Prostate gland (tissue), 2 donors: ENCODE results near the gene TCF4.

Experiments
- POLR2A ChIP-seq: fragments of 450-650 bp; IDR thresholded peaks from one replicate; pipeline ENCODE4 v1.6.1; 2016; ENCODE audit warnings: antibody characterized with exemption, mild to moderate bottlenecking
- POLR2AphosphoS5 ChIP-seq: sonication (generic); formaldehyde crosslinking; IDR thresholded peaks from one replicate; pipeline ENCODE4 v1.6.1; 2017; ENCODE audit warnings: antibody characterized with exemption
- TF ChIP-seq, protein P1 (sequence below), 4 experiments: fragments of 200-600 bp in 2 of 4; fragments of 450-650 bp in 2 of 4; sonication (generic) in 2 of 4; IDR thresholded peaks; 1 replicate in 3 of 4; 2 replicates in 1 of 4; pipeline ENCODE4 v1.5.1; 2016 to 2019; ENCODE audit warnings: antibody characterized with exemption in 4 of 4, mild to moderate bottlenecking in 2 of 4, moderate library complexity in 2 of 4

DNA sequence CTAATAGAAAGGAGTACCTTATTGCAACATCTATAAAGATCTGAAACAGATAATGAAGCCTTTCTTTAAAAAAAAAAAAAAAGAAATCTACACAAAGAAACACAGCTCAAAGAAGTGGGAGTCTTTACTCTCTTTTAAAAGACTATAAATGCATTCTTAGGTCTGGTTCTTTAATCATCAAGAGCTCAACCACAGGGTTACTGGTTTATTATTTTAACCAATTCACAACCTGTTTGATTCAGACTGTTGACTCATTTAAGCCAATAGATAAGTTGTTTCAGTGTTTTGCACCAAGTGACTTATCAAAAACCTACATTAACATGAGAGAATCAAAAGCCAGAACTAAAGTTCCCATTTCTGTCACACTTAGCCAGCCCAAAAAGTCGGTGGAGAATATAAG is 93.1 kb downstream of the TCF4 start:
- TF ChIP-seq, protein P1, sequence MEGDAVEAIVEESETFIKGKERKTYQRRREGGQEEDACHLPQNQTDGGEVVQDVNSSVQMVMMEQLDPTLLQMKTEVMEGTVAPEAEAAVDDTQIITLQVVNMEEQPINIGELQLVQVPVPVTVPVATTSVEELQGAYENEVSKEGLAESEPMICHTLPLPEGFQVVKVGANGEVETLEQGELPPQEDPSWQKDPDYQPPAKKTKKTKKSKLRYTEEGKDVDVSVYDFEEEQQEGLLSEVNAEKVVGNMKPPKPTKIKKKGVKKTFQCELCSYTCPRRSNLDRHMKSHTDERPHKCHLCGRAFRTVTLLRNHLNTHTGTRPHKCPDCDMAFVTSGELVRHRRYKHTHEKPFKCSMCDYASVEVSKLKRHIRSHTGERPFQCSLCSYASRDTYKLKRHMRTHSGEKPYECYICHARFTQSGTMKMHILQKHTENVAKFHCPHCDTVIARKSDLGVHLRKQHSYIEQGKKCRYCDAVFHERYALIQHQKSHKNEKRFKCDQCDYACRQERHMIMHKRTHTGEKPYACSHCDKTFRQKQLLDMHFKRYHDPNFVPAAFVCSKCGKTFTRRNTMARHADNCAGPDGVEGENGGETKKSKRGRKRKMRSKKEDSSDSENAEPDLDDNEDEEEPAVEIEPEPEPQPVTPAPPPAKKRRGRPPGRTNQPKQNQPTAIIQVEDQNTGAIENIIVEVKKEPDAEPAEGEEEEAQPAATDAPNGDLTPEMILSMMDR (IDR thresholded peaks at IDR 0.05), result no peak
- TF ChIP-seq POLR2AphosphoS5 (no peak), POLR2A (no peak)
